Measurements from ENCODE around the gene ALG14.

GRCh38 chr1:95076034-95076433 lies 3.3 kb upstream of the ALG14 start:
- TF ChIP-seq POLR2AphosphoS5 (IDR thresholded peaks at IDR 0.05; ENCODE audit: low read depth, low read length) (no peak), POLR2A (IDR thresholded peaks at IDR 0.05; ENCODE audit: low read depth, low read length) (no peak), TAF1 (IDR thresholded peaks at IDR 0.05; ENCODE audit: low read depth, low read length) (no peak)

All from GM12891 (cell line).